Esophagus mucosa (tissue), 1 donor: ENCODE results near the gene PGAP6. TPM values are rescaled to one million over a fixed set of nuclear protein-coding genes. Genes with fewer than 3 reads are reported as not detected.
A peak's percentile ranks its signal among the peaks of the same experiment; 100 is the strongest.
"Not testable (repeated sequence)": the region's sequence is repeated elsewhere in the genome, so short reads cannot be mapped to it uniquely, and the experiment has no call there.

Source experiments
- ATAC-seq: fragments of 200-7000 bp; cut with Tn5 transposase; one replicate; pipeline ENCODE4 v1.9.1; 2020
- total RNA-seq: library from RNA; stranded (reverse); gene quantifications from one replicate; pipeline ENCODE4 v1.2.4, GENCODE V29; 2023
- donor health status: DM: yes; HTN: yes; CAD: no.

The PGAP6 gene
- total RNA-seq, 1 donor from 2014 or later: 14.5 TPM

DNA sequence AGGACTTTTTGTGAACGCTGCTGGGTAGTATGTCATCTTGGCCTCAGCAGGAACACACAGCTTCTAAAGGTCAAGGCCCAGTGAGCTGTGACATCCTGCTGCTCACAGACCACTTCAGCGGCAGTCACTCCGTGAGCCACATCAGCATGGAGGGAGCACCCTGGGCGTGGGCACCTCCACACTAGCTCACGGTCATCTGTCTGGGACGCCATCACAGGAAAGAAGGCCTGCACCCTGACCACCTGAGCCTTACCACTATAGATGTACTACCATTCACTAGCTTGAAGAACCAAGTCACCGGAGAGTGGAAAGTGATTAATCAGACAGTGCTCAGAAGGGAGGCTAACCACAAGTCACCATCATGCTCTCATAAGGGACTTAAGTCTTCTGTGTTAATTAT is 32.6 kb downstream of the PGAP6 start:
- no peak for ATAC-seq

DNA sequence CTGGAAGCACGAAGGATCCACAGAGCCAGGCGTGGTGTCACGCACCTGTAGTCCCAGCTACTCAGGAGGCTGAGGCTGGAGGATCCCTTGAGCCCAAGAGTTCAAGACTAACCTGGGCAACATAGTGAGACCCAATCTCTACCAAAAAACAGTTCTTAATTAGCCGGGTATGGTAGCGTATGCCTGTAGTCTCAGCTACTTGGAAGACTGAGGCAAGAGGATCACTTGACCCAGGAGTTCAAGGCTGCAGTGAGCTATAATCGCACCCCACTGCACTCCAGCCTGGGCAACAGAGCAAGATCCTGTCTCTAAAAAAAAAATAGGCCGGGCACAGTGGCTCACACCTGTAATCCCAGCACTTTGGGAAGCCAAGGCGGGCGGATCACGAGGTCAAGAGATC is 33.3 kb downstream of the PGAP6 start:
- ATAC-seq: not testable (repeated sequence)

DNA sequence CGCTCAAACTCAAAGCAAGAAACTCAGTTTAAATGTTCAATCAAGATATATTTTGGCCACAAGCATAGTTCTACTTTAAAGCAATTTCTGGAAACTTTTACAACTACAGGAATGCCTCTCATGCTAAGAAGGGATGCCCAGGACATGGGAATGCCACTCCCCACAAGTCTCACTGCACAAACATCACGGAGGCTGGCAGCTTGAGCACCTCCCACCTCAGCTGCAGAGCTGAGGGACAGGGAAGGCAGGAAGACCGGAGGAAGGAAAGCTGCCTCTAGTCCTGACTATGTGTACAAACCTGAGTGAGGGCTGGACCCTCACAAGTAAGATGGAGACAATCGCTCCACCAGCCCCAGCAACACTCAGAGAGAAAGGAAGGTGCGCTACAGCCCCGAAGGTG is 34.6 kb downstream of the PGAP6 start:
- no peak for ATAC-seq

DNA sequence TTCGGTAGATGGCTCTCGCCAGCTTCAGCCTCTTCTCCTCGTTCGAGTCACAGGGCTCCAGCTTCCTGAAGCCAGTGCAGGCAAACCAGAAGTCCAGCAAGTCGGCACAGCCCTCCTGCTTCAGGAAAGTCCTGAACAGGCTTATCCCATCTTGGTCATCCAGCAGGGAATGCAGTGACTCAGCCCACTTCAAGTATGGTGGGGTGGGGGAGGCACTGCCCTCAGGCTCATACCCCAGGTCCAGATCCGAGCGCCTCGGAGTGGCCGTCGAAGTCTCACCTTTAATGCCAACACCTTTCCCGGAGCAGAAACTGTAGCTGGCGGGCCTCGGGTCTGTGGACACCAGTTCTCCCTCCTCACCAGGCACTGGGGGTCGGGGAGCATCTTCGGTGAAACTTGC is 35.2 kb downstream of the PGAP6 start:
- peak; percentile 24 for ATAC-seq

DNA sequence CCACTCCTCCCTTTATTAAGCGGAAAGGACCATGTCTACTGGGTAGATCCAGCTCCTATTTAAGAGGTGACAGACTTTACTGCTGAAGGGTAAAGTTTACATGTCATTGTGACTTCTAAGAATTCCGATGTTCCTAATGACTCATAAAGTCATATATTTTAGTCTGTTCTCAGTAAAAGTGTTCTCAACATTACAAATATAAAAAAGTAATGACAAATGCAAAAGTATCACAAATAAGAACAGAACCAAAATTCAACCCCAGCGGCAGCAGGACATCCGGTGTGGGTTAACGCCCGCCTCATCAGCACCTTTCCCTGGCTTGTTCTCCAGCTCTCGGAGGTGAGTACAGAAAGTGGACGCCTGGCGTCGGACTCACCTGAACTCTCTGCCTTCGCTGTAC is 36.0 kb downstream of the PGAP6 start:
- no peak for ATAC-seq

DNA sequence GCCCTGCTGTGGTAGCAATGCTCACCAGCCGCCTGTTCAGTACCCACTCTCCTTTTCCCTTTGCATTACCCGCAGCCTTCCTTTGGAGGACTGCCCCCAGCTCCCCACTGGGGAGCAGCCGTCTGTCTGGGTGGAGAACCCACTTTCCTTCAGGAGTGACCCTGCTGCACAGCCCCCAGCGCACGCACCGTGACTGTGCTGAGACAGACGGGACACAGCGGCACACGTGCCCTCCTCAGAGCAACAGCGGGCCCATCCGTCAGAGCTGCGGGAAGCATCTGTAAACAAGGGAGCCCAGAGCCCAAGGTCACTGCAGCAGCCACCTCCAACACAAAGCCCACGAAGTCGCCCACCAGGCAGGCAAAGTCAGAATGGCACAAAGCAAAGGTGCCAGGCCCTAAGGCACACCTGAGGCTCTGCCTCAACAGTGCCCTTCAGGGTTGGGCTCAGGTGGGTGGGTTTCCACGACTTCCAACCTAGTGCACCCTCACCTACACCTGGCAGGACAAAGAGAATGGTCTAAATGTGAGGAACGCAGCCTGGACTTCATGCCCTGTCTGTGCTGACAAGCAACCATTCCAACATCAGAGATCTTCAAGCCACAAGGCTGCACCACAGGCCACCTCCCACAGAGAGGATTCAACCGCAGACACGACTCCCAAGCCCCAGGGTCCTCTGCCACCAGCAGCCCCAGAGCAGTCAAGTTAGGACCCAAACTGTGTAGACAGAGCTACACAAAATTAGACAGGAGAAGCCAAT is 39.1 kb downstream of the PGAP6 start:
- ATAC-seq: no peak

DNA sequence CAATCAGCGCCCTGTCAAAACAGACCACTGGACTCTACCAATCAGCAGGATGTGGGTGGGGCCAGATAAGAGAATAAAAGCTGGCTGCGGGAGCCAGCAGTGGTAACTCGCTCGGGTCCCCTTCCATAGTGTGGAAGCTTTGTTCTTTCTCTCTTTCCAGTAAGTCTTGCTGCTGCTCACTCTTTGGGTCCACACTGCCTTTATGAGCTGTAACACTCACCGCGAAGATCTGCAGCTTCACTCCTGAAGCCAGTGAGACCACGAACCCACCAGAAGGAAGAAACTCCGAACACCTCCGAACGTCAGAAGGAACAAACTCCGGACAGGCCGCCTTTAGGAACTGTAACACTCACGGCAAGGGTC is 39.8 kb downstream of the PGAP6 start:
- not testable (repeated sequence) for ATAC-seq

DNA sequence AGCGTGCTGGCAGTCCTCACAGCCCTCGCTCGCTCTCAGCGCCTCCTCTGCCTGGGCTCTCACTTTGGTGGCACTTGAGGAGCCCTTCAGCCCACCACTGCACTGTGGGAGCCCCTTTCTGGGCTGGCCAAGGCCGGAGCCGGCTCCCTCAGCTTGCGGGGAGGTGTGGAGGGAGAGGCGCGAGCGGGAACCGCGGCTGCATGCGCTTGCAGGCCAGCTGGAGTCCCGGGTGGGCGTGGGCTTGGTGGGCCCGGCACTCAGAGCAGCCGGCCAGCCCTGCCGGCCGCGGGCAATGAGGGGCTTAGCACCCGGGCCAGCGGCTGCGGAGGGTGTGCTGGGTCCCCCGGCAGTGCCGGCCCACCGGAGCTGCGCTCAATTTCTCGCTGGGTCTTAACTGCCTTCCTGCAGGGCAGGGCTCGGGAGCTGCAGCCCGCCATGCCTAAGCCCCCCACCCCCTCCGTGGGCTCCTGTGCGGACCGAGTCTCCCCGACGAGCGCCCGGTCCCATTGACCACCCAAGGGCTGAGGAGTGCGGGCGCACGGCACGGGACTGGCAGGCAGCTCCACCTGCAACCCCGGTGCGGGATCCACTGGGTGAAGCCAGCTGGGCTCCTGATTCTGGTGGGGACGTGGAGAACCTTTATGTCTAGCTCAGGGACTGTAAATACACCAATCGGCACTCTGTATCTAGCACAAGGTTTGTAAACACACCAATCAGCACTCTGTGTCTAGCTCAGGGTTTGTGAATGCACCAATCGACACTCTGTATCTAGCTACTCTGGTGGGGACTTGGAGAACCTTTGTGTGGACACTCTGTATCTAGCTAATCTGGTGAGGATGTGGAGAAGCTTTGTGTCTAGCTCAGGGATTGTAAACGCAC is 40.4 kb downstream of the PGAP6 start:
- ATAC-seq: not testable (repeated sequence)

DNA sequence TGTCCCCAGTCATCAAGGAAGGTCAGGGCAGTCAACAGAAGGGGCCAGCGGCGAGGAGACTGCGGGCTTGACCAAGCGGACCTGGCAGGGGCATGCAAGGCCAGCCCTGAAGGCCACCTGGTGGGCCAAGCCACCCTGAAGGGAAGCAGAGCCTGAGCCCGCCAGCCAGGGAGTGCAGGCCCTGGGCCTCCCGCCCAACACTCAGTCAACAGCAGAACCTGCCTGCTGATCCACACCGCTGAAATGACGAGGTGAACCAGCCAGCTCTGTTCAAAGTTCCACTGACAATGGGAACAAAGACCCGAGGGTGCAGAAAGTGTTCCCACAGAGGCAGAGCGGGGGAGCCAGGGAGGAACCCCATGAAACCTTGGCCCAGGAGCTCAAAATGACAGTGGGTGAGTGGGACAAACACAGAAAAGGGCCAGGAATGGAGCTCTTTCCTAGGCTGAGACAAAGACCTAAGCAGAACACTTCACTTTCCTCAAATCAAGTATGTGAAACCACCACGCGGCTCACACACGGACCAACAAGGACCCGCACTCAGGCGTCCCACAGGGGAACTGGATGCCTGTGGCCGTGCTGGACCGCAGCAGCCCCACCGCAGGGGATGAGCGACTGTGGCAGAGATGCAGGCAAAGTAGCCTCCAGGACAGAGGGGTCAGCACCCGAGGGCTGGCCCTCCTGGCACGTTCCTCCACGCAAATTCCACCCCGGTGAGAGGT is 41.2 kb downstream of the PGAP6 start:
- ATAC-seq: peak; percentile 16

DNA sequence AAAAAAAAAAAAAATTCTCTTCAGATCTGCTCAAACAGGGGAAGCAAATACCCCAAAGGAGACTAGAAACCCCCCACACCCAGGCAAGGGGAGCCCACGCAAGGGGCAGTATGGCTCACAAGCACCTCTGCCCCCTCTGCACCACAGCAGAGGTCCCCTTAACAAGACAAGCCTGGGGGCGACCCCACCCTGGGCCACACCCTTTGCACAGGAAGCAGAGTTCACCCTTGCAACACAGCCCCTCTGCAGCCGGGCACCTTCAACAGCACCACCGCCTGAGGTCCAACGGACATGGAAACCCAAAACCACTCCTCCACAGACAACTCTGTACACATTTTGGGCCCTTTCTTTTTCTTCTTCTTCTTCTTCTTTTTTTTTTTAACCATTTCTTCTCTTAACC is 42.1 kb downstream of the PGAP6 start:
- peak; percentile 43 for ATAC-seq

DNA sequence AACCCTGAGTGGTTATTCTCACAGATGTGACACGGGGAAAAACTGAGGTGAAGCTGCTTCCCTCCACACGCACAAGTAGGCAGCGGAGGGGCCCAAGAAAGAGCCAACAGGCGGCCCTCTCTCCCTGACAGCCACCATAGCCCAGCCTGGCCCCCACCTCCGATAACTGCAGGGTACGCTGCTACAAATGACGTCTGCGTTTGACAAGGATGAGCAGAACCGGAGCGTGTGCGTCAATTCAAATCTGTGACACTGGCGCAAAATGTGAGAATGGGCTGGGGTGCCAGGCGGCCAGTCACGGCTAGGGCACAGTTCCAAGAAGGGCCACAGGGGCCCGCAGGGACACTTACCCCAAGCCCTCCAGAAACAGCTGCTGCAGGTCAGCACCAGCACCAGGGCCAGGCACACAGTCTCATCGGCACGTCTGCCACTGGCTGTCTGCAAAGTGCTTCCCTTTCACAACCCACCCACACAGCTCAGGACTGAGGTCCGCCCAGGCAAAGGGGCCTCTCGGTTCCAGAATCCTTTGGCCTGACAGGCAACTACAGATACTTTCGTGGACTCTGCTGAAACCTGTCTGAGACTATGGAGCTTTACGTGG is 43.7 kb downstream of the PGAP6 start:
- ATAC-seq: no peak

DNA sequence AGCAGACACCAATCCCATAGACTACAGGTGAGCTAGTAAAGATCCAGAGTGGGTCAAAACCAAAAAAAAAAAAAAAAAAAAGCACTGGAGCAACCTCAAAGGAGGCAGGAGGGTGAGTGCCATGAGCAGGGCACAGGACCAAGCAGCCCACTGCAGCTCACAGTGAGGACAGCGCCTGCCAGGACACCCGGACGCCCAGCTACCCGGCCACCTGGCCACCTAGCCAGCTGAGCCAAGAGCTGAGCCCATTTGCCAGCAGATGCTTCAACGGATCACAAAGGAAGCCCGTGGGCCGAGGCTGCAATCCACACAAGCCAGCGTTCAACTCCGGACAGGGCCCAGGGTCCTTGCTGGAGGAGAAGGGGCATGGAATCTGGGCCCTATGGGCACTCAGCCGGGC is 44.3 kb downstream of the PGAP6 start:
- no peak for ATAC-seq

DNA sequence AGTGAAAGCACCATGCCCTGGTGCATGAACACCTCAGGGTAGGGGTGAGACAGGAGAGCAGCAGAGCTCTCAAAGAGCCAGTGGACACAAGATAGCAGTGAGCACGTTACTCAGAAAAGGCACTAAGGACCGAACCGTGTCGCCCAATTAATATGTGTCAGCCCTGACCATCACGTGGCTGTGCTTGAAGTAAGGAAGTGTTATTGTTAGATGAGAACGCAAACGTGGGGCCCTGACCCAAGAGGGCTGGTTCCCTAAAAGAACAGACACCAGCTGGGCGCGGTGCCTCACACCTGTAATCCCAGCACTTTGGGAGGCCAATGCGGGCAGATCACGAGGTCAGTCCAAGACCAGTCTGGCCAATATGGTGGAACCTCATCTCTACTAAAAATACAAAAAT is 45.5 kb downstream of the PGAP6 start:
- ATAC-seq: no peak

DNA sequence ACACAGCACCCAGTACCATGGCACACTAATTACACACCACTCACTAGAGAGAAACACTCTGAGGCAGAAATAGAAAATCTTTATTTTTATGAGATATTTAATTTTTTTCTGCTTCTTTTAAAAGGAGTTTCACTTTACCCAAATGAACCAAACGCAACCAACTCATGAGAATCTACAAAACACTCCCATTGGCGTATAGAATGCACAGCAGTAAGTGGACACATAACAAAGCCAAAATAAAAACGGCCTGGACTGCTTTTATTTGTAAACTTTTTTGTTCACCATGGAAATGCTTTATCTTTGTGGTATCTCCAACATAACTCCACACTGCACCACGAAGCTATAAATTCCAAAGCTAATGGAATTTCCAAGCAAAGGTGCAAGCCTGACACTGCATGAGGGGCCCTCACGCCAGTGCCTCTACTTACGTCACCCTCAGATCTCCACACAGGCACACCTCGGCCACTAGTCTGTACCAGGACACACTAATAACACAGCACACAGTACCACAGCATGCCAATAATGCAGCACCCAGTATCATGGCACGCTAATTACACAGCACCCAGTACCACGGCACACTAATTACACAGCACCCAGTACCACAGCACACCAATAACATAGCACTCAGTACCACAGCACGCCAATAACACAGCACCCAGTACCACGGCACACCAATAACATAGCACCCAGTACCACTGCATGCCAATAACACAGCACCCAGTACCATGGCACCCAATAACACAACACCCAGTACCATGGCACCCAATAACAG is 46.7 kb downstream of the PGAP6 start:
- not testable (repeated sequence) for ATAC-seq

DNA sequence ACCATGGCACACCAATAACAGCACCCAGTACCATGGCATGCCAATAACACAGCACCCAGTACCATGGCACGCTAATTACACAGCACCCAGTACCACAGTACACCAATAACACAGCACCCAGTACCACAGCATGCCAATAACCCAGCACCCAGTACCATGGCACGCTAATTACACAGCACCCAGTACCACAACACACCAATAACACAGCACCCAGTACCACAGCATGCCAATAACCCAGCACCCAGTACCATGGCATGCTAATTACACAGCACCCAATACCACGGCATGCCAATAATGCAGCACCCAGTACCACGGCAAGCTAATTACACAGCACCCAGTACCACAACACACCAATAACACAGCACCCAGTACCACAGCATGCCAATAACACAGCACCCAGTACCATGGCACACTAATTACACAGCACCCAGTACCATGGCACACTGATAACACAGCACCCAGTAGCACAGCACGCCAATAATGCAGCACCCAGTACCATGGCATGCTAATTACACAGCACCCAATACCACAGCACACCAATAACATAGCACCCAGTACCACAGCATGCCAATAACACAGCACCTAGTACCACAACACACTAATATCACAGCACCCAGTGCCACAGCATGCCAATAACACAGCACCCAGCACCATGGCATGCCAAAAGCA is 47.5 kb downstream of the PGAP6 start:
- not testable (repeated sequence) for ATAC-seq

DNA sequence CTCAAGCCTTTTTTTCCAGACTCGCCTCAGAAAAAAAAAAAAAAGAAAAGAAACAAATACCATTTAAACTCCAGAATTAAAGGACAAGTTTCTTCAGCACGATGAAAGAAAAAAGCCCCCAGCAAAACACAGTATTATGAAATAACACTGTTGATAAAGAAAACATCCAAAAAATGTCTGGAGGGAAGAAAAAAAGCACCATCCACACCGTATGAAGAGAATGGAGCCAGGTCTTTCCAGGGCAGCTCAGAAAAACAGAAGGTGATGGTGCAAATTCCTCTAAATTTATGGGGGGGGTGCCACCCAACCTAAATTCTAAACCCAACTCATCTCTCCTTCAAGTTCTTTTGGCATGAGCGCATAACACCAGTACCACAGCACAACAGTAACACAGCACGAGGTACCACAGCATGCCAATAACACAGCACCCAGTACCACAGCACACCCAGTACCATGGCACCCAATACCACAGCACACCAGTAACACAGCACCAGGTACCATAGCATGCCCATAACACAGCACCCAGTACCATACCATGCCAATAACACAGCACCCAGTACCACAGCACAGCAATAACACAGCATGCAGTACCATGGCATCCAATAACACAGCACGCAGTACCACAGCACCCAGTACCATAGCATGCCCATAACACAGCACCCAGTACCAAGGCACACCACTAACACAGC is 48.2 kb downstream of the PGAP6 start:
- no peak for ATAC-seq

DNA sequence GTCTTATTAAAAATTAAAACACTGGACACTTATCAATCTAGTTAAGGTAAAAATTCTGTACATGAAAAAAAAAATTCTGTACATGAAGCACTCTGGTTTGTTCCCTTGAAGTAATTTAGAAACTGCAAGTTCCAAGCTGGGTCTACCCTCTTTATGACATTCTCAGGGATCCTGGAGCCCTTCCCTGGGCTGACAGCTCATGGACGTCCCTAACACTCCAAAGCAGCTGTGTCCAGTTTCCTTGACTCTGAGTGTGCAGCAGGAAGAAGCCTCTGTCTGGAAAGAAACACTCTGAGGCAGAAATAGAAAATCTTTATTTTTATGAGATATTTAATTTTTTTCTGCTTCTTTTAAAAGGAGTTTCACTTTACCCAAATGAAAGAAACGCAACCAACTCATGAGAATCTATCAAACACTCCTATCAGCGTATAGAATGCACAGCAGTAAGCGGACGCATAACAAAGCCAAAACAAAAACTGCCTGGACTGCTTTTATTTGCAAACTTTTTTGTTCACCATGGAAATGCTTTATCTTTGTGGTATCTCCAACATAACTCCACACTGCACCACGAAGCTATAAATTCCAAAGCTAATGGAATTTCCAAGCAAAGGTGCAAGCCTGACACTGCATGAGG is 50.5 kb downstream of the PGAP6 start:
- not testable (repeated sequence) for ATAC-seq

DNA sequence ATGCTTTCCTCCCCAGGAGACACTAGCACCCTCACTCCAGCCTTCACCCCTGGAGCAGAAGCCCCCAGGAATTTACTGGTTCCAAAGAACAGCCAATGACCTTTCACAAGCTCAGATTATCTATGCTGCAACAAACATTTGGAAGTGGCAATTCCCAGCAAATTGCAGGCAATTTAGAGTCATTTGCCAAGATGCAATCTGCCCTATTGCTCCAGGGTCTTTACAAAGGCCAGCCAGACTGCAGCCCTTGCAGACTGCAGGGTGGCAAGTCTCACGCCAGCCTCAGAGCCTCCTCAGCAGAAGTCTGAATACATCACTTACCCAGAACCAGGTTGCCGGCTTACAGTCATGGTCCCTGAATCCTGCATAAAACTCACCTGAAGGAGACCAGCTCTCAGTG is 51.0 kb downstream of the PGAP6 start:
- no peak for ATAC-seq

DNA sequence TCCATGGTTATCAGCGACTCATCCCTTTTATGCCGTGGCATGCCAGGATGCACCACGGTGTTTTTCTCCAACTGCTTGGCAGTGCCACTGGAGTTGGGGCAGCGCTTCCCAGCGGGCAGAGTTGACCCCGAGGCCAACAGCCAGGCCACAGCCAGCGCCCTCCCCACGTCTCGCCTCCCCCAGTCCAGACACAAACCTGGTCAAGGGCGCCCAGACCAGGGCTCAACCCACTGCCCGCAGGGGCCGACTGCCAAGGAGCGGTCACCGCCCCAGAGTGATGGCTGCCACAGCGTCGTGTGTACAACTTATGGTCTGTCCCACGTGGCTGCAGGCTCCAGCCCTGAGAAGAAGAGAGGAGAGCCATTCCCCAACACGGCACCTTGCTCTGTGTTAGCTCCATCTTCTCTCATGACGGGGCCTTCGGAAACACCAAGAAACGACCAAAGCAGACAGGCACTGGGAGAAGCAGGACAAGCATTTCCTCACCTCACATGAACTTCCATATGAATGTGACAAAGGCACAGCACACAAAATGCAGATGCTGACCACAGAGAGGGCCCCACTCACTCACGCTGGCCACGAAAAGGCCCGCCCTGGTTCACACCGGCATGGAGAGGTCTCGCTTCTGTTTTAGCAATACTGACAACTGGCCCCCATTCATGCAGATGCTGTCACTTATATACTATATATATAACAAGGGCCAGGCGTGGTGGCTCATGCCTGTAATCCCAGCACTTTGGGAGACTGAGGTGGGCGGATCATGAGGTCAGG is 56.2 kb downstream of the PGAP6 start:
- no peak for ATAC-seq
